ENCODE measurements around the gene KLHL30. TPM values are rescaled to one million over a fixed set of nuclear protein-coding genes. Genes with fewer than 3 reads are reported as not detected.

KLHL30 gene
- total and polyA plus RNA-seq, 11 donors = 5.1 to 43.7 (median 23.0) TPM

GRCh38 chr2:238155051-238155760 is 16.7 kb downstream of the KLHL30 start:
- no peaks in the 10 kb centered on the region for H3K9me3 ChIP-seq
- intact Hi-C loops (cut with DNase I) = loop anchor here in 2 of 10 donors (5.0 to 10.0 kb wide), 2 partner anchors 100 to 107 kb away; no protein-coding TSS in a partner anchor
- H3K4me3 ChIP-seq = no peak overlapping the region
- TF ChIP-seq POLR2A (IDR thresholded peaks at IDR 0.05) = no peak
- TF ChIP-seq CTCF (IDR thresholded peaks at IDR 0.05) = no peak
- DNase-seq = peak; percentile 45 to 74 (median 53)
- peaks cover 0 to 4% (median 0%) of the 10 kb centered on the region in 9 donors for H3K36me3 ChIP-seq
- peaks cover 0 to 24% (median 11%) of the 10 kb centered on the region in 9 donors for H3K27me3 ChIP-seq
- ATAC-seq = peak in 3 of 4 donors; percentile 10 to 68 (median 57)
- peak overlapping the region in 6 of 12 donors; percentile 3 to 63 (median 28) for H3K27ac ChIP-seq
- H3K4me1 ChIP-seq = peaks cover 0 to 21% (median 4%) of the 10 kb centered on the region in 12 donors
- 66 to 77% (median 70%) methylated on average over 19 of the region's 19 CpGs for WGBS, 4 donors

GRCh38 chr2:238155761-238156694 is 17.6 kb downstream of the KLHL30 start:
- H3K27ac ChIP-seq = peak overlapping the region in 6 of 12 donors; percentile 3 to 63 (median 26)
- DNase-seq = peak in 3 of 5 donors; percentile 13 to 40 (median 27)
- peaks cover 0 to 23% (median 6%) of the 10 kb centered on the region in 12 donors for H3K4me1 ChIP-seq
- TF ChIP-seq POLR2A (IDR thresholded peaks at IDR 0.05) (no peak), CTCF (IDR thresholded peaks at IDR 0.05) (no peak)
- no peak overlapping the region for H3K4me3 ChIP-seq
- peaks cover 0 to 27% (median 14%) of the 10 kb centered on the region in 9 donors for H3K27me3 ChIP-seq
- ATAC-seq = no peak
- H3K9me3 ChIP-seq = no peaks in the 10 kb centered on the region
- WGBS, 4 donors = 75 to 83% (median 77%) methylated on average over 17 to 18 of the region's 18 CpGs
- intact Hi-C loops (cut with DNase I) = loop anchor here in 2 of 10 donors (5.0 to 10.0 kb wide), 2 partner anchors 99 to 106 kb away; no protein-coding TSS in a partner anchor
- H3K36me3 ChIP-seq = peaks cover 0 to 2% (median 0%) of the 10 kb centered on the region in 9 donors

- peaks cover 0 to 23% (median 6%) of the 10 kb centered on the region in 12 donors for H3K4me1 ChIP-seq
- 73 to 80% (median 76%) methylated on average over 14 of the region's 14 CpGs for WGBS, 4 donors
- no peak for ATAC-seq
- no peak overlapping the region for H3K4me3 ChIP-seq
- H3K27ac ChIP-seq = no peak overlapping the region
- intact Hi-C loops (cut with DNase I) = loop anchor here in 2 of 10 donors (5.0 to 10.0 kb wide), 2 partner anchors 97 to 105 kb away; no protein-coding TSS in a partner anchor
- no peaks in the 10 kb centered on the region for H3K36me3 ChIP-seq
- TF ChIP-seq CTCF (IDR thresholded peaks at IDR 0.05) (no peak), POLR2A (IDR thresholded peaks at IDR 0.05) (no peak)
- H3K9me3 ChIP-seq = no peaks in the 10 kb centered on the region
- peak in 3 of 5 donors; percentile 10 to 35 (median 11) for DNase-seq
- peaks cover 0 to 27% (median 15%) of the 10 kb centered on the region in 9 donors for H3K27me3 ChIP-seq
Measured at GRCh38 chr2:238157506-238158017, 19.1 kb downstream of the KLHL30 start.

All from heart left ventricle (tissue), 16 donors.